ENCODE data around the gene ASTN2.

ASTN2 gene

DNA sequence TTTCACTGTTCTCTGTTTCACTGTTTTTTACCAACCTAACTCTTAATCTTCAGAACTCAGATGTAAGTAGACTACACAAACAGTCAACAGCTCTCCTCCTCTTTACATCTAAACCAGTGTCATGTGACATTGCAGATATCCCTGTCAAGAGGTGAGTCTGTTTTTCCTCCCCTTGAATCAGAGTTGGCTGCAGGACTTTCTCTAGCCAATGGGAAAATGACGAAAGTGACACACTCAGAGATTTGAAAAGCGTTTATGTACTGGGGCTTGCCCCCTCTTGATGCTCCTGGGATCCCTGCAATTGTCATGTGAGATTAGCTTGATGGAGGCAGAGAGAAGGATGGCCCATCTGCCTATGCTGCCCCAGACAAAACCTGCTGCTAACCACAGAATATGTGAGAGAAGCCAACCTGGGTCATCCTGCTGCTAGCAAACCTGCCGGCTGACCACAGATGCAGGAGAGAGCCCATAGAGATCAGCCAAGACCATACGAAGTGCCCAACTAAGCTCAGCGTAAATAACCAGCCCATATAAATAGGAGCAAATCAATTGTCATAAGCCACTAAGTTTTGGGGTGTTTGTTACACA, 111.1 kb downstream of the ASTN2 start:
- Histone ChIP-seq H3K36me3 (ENCODE audit: control insufficient read depth, insufficient read depth, low read length) (no peaks in the 10 kb centered on the region), H3K4me3 (ENCODE audit: low read depth, low read length) (no peak overlapping the region), H3K27ac (ENCODE audit: low read depth, low read length) (no peak overlapping the region), H3K9me3 (ENCODE audit: control insufficient read depth, insufficient read depth, low read depth, low read length) (no peaks in the 10 kb centered on the region), H3K27me3 (ENCODE audit: control insufficient read depth, insufficient read depth, low read length) (peaks cover 6% of the 10 kb centered on the region; the same call in 1 of the 2 replicates), H3K4me1 (ENCODE audit: control insufficient read depth, insufficient read depth, low read length) (peaks cover 4% of the 10 kb centered on the region; the same call in 1 of the 2 replicates), H3K9ac (ENCODE audit: low read length) (no peak overlapping the region)

DNA sequence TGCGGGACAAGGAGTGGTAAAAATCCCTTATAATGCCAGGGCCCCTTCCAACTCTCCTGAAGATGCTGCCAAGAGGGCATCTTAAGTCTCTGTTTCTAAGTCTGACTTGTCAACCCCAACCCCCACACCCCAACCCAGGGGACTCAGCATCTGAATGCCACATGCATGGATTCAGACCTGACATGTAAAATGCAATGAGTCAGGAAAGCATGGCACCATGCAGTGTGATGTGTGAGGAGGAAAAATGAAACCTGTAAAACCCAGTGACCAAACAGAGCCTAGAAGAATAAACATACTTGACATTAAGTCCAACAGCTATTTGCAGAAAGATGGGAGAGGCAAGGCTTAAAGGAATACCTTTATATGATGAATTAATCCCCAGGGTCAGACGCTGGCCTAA, 112.4 kb downstream of the ASTN2 start:
- peaks cover 4% of the 10 kb centered on the region; the same call in 1 of the 2 replicates for H3K27me3 ChIP-seq (ENCODE audit: control insufficient read depth, insufficient read depth, low read length)
- H3K4me3 ChIP-seq (ENCODE audit: low read depth, low read length), result no peak overlapping the region
- H3K9ac ChIP-seq (ENCODE audit: low read length), result no peak overlapping the region
- H3K36me3 ChIP-seq (ENCODE audit: control insufficient read depth, insufficient read depth, low read length), result no peaks in the 10 kb centered on the region
- peaks cover 4% of the 10 kb centered on the region; the same call in 1 of the 2 replicates for H3K4me1 ChIP-seq (ENCODE audit: control insufficient read depth, insufficient read depth, low read length)
- H3K27ac ChIP-seq (ENCODE audit: low read depth, low read length), result no peak overlapping the region
- H3K9me3 ChIP-seq (ENCODE audit: control insufficient read depth, insufficient read depth, low read depth, low read length), result no peaks in the 10 kb centered on the region

DNA sequence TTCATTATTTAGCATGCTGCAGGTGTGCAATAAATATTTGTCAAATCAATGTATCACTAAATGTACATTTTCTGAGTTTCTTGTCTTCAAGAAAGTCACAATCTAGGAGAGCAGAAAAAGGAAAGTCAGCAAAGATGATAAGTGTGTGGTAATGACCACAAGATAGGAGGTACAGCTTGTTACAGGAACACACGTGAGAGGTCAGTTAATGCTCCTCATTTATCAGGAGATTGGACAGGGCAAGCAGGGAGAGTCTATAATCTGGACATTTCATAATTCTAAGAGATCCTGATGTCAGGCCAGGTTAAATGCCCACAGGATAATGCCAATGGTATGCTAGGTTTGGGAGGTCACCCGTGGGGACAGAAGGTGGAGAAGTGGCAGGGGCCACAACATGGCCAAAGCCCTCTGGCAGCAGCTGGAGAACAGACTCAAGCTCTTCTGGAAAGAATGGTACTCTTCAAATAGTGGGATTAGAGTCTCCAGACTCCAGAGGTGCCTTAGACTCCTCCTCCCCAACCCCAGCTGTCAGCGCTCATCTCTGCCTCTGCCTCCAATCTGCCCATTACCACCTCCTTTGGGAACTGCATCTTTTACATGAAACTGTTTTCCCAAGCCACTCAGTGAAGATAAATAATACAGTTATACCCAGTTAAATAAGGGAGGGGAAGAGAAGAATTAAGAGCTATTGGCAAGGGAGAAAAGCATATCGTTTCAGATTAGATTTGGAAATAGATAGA, 114.3 kb downstream of the ASTN2 start:
- Histone ChIP-seq H3K9me3 (ENCODE audit: control insufficient read depth, insufficient read depth, low read depth, low read length) (no peaks in the 10 kb centered on the region), H3K36me3 (ENCODE audit: control insufficient read depth, insufficient read depth, low read length) (no peaks in the 10 kb centered on the region), H3K4me3 (ENCODE audit: low read depth, low read length) (no peak overlapping the region), H3K4me1 (ENCODE audit: control insufficient read depth, insufficient read depth, low read length) (peaks cover 4% of the 10 kb centered on the region; the same call in 1 of the 2 replicates), H3K27me3 (ENCODE audit: control insufficient read depth, insufficient read depth, low read length) (no peaks in the 10 kb centered on the region), H3K9ac (ENCODE audit: low read length) (no peak overlapping the region), H3K27ac (ENCODE audit: low read depth, low read length) (no peak overlapping the region)

DNA sequence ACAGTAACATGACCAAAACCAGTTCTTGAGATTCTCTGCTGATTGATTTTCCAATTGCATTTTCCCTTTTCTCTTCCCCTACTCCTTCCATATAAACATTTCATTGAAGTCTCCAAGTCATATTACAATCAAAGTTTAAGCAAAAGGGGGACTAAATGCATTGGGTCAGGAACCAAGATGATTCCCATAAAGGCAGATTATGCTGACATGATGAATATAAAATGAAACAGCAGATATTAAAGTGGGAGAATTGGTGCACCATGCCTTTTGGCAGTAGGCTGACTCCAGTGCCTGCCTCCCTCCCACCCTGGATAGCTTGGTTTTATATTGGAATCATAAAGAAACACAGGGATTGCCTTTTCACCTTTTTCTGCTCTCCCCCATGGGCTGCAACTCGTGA, 118.4 kb downstream of the ASTN2 start:
- H3K9ac ChIP-seq (ENCODE audit: low read length), result no peak overlapping the region
- no peak overlapping the region for H3K27ac ChIP-seq (ENCODE audit: low read depth, low read length)
- no peak overlapping the region for H3K4me3 ChIP-seq (ENCODE audit: low read depth, low read length)
- no peaks in the 10 kb centered on the region for H3K36me3 ChIP-seq (ENCODE audit: control insufficient read depth, insufficient read depth, low read length)
- H3K27me3 ChIP-seq (ENCODE audit: control insufficient read depth, insufficient read depth, low read length), result no peaks in the 10 kb centered on the region
- H3K4me1 ChIP-seq (ENCODE audit: control insufficient read depth, insufficient read depth, low read length), result no peaks in the 10 kb centered on the region; the same call in 1 of the 2 replicates
- H3K9me3 ChIP-seq (ENCODE audit: control insufficient read depth, insufficient read depth, low read depth, low read length), result no peaks in the 10 kb centered on the region

DNA sequence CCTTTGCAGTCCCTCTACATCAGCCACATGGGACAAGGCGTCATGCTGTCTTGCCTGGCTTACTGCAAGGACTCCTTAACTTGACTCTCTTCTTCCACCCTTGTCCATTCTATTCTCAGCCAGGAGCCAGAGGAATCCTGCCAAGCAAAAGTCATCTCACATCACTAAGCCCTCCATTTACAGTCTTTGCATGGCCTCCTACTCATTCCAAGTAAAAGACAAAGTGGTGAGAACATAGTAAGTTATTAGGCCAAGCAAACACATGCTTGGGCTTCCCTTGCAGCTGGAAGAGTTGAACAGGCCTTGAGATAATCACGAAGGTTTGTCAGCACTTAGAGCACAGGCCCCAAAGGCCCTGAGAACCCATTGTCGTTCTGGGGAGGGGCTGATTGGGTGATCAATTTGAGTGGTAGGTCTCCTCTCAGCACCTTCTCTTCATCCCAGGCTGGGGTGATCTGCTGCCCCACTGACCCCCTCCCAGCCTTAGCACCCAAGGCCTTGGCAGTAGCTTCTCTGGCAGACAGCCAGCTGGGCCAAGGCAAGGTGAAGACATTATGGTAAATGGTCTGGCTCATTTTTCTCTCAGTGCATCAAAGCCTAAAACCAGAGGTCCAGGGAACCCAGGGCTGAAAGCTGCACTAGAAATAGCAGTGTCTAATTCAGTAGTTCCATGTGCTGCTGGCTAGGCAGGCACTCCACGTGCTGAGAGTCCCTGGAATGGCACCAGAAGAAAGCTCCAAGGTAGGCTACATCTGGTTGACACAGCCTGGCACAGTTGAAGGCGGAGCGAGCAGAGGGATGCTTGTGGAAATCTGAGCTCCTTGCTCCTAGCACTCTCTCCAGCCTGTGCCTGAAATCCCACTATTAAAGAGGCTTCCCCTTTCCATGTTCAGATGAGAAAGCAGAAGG, 121.4 kb downstream of the ASTN2 start:
- Histone ChIP-seq H3K4me3 (ENCODE audit: low read depth, low read length) (no peak overlapping the region), H3K27me3 (ENCODE audit: control insufficient read depth, insufficient read depth, low read length) (no peaks in the 10 kb centered on the region), H3K36me3 (ENCODE audit: control insufficient read depth, insufficient read depth, low read length) (no peaks in the 10 kb centered on the region), H3K27ac (ENCODE audit: low read depth, low read length) (no peak overlapping the region), H3K9me3 (ENCODE audit: control insufficient read depth, insufficient read depth, low read depth, low read length) (no peaks in the 10 kb centered on the region), H3K4me1 (ENCODE audit: control insufficient read depth, insufficient read depth, low read length) (no peaks in the 10 kb centered on the region), H3K9ac (ENCODE audit: low read length) (no peak overlapping the region)

DNA sequence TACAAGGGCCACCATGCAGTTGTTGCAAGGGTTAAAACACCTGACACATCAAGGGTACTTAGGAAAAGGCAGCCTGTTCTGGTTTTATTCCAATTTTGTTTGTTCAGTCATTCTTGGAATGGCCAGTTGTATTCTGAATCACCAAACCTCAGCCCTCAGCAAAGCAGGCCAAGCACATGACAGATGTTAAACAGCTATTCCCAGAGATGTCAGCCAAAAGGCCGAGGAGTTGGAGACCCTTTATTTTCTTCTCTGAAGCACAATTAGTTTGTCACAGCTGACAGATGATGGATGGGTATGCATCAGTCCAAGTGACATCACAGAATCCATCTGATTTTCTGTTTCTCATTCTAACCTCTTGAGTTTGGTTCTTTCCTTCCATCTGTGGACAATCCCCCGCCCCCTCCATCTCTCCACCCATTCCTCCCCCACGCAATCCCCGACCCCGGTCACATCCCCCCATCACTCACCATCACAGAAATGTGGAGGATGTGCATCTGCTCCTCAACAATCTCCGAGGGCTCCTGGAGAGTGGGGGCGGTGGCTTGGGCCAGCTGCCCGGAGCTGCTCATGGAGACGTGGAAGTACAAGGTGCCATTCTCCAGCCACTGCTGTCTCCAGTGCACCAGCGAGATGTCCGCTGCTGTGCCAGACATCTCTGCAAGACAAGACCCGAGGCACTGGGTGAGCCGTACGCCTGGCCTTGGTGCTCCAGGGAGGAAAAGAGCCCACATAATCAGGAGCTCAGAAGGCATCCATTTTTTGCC, 123.8 kb downstream of the ASTN2 start:
- H3K36me3 ChIP-seq (ENCODE audit: control insufficient read depth, insufficient read depth, low read length), result no peaks in the 10 kb centered on the region
- no peak overlapping the region for H3K4me3 ChIP-seq (ENCODE audit: low read depth, low read length)
- no peaks in the 10 kb centered on the region for H3K9me3 ChIP-seq (ENCODE audit: control insufficient read depth, insufficient read depth, low read depth, low read length)
- H3K9ac ChIP-seq (ENCODE audit: low read length), result no peak overlapping the region
- no peaks in the 10 kb centered on the region for H3K4me1 ChIP-seq (ENCODE audit: control insufficient read depth, insufficient read depth, low read length)
- H3K27me3 ChIP-seq (ENCODE audit: control insufficient read depth, insufficient read depth, low read length), result no peaks in the 10 kb centered on the region
- H3K27ac ChIP-seq (ENCODE audit: low read depth, low read length), result no peak overlapping the region

DNA sequence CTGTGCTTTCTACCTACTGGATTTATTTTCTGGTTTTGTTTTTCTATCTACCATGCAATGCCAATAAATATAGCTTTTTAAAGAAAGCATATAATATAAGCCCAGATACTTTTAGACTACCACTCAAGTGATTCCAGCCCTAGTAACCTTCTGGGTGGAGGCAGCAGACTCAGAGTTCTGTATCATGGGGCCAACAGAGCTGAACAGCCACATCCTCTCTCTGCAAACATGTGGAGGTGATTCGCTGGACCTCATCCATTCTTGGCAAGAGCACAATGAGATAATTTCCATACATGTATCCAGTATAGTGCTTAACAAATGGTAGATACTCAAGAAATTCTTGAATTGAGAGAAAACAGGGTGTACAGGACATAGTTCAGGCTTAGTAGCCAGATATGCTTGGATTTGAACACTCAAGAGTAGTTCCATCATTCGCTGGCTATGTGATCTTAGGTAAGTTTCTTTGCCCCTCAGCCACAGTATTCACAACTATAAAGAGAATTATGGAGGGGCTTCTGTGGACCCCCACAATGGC, 124.5 kb downstream of the ASTN2 start:
- no peak overlapping the region for H3K27ac ChIP-seq (ENCODE audit: low read depth, low read length)
- H3K27me3 ChIP-seq (ENCODE audit: control insufficient read depth, insufficient read depth, low read length), result no peaks in the 10 kb centered on the region
- no peaks in the 10 kb centered on the region for H3K4me1 ChIP-seq (ENCODE audit: control insufficient read depth, insufficient read depth, low read length)
- H3K9me3 ChIP-seq (ENCODE audit: control insufficient read depth, insufficient read depth, low read depth, low read length), result no peaks in the 10 kb centered on the region
- no peaks in the 10 kb centered on the region for H3K36me3 ChIP-seq (ENCODE audit: control insufficient read depth, insufficient read depth, low read length)
- H3K9ac ChIP-seq (ENCODE audit: low read length), result no peak overlapping the region
- H3K4me3 ChIP-seq (ENCODE audit: low read depth, low read length), result no peak overlapping the region

DNA sequence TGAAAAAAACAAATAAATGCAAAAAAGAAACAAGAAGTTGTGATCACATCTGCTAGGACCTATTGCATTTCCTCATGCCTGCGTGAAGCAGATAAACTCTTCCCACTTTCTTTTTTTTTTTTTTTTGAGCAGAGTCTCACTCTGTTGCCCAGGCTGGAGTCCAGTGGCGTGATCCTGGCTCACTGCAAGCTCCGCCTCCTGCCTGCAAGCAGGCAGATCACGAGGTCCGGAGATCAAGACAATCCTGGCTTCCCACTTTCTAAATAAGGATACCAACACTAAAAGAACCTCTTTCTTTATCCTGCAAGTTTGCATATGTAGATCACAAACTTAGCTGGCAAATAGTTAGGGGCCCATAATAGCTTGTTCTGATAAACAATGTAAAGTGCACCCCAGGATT, 128.6 kb downstream of the ASTN2 start:
- H3K9me3 ChIP-seq (ENCODE audit: control insufficient read depth, insufficient read depth, low read depth, low read length), result no peaks in the 10 kb centered on the region
- H3K4me1 ChIP-seq (ENCODE audit: control insufficient read depth, insufficient read depth, low read length), result no peaks in the 10 kb centered on the region
- no peaks in the 10 kb centered on the region for H3K27me3 ChIP-seq (ENCODE audit: control insufficient read depth, insufficient read depth, low read length)
- no peak overlapping the region for H3K4me3 ChIP-seq (ENCODE audit: low read depth, low read length)
- H3K36me3 ChIP-seq (ENCODE audit: control insufficient read depth, insufficient read depth, low read length), result no peaks in the 10 kb centered on the region
- no peak overlapping the region for H3K9ac ChIP-seq (ENCODE audit: low read length)
- no peak overlapping the region for H3K27ac ChIP-seq (ENCODE audit: low read depth, low read length)

DNA sequence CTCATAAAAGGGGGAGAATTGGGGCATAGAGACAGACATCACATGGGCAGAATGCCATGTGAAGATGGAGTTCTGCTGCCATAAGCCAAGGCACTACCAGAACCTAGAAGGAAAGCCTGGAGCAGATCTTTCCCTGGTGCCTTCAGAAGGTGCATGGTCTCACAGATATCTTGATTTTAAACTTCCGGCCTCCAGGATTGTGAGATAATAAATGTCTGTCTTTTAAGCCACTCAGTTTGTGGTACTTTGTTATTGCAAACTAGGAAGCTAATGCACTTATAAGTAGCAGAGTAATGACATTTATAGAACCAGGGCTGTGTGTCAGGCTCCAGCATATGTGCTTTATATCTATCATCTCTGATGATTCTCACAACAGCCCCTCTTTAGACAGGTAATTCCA, 130.4 kb downstream of the ASTN2 start:
- no peaks in the 10 kb centered on the region for H3K36me3 ChIP-seq (ENCODE audit: control insufficient read depth, insufficient read depth, low read length)
- no peak overlapping the region for H3K27ac ChIP-seq (ENCODE audit: low read depth, low read length)
- no peaks in the 10 kb centered on the region for H3K27me3 ChIP-seq (ENCODE audit: control insufficient read depth, insufficient read depth, low read length)
- no peaks in the 10 kb centered on the region for H3K4me1 ChIP-seq (ENCODE audit: control insufficient read depth, insufficient read depth, low read length)
- H3K9me3 ChIP-seq (ENCODE audit: control insufficient read depth, insufficient read depth, low read depth, low read length), result no peaks in the 10 kb centered on the region
- H3K4me3 ChIP-seq (ENCODE audit: low read depth, low read length), result no peak overlapping the region
- H3K9ac ChIP-seq (ENCODE audit: low read length), result no peak overlapping the region

DNA sequence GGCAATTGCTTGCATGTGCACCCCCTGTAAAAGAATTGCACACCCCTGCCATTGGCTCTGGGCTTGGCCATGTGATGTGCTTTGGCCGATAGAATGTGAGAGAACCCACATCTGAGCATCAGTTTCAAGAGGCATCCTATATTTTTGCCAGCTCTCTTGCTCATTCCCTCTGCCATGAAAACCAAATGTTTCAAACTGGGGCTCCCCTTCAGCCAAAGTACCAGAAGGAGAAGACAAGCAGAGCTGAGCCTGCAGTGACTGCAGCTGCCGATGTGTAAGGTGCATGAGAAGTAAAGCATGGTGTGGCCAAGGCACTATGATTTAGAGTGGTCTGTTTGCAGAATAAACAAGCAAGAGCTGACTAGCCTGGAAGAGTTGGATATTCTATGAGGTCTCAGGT, 132.3 kb downstream of the ASTN2 start:
- H3K4me1 ChIP-seq (ENCODE audit: control insufficient read depth, insufficient read depth, low read length), result no peaks in the 10 kb centered on the region
- no peak overlapping the region for H3K9ac ChIP-seq (ENCODE audit: low read length)

More for the DNA sequence above, 132.3 kb downstream of the ASTN2 start:
- no peak overlapping the region for H3K27ac ChIP-seq (ENCODE audit: low read depth, low read length)
- no peak overlapping the region for H3K4me3 ChIP-seq (ENCODE audit: low read depth, low read length)
- no peaks in the 10 kb centered on the region for H3K9me3 ChIP-seq (ENCODE audit: control insufficient read depth, insufficient read depth, low read depth, low read length)
- no peaks in the 10 kb centered on the region for H3K27me3 ChIP-seq (ENCODE audit: control insufficient read depth, insufficient read depth, low read length)
- no peaks in the 10 kb centered on the region for H3K36me3 ChIP-seq (ENCODE audit: control insufficient read depth, insufficient read depth, low read length)

Data from HUES6 (cell line).